Heart left ventricle (tissue), 13 donors: ENCODE measurements around the gene MACROH2A1.

Source experiments
- POLR2A ChIP-seq, 2 donors: fragments of 450-650 bp; IDR thresholded peaks; one replicate each; pipeline ENCODE4 v1.6.1; 2017; ENCODE audit warnings: antibody characterized with exemption in 2 of 2, mild to moderate bottlenecking in 2 of 2, moderate library complexity in 2 of 2
- TF ChIP-seq, protein P1 (sequence below), 12 donors: fragments of 200-600 bp; sonication (generic) in 4 of 12; IDR thresholded peaks; one replicate each; pipeline versions ENCODE4 v1.5.0 to v1.8.0; 2018 to 2022; ENCODE audit warnings: antibody characterized with exemption in 12 of 12, mild to moderate bottlenecking in 5 of 12
- donor health status: ischemic (EF 13 %, LVEDD 7.1; RV severe dilation, severe dysfunction).
- donor health status: DM: no; HTN: yes; CAD: no.
- donor health status: DM: no; HTN: no; CAD: no.
- donor health status: ischemic (EF 25% LVEDD 6.9; RV normal size, moderate dysfunction).
- donor health status: ischemic (EF 25% LVEDD 5.7; RV mildly dilated, moderate dysfunction).
- donor health status: ischemic (EF 35%, LVEDD 5.7; RV mildly dilated, moderate dysfunction).
- donor health status: nonischemic (EF 11% LVEDD 7.7; RV severe dilation, severe dysfunction).
- donor health status: DM: yes; HTN: yes; CAD: no.
- donor health status: PGD.
- donor health status: ischemic (EF 29% LVEDD 5.4; RV normal size, mild dysfunction).
- donor health status: nonischemic (EF 23%, LVEDD 6.1; RV moderate dilation, normal function).

- TF ChIP-seq, protein P1, sequence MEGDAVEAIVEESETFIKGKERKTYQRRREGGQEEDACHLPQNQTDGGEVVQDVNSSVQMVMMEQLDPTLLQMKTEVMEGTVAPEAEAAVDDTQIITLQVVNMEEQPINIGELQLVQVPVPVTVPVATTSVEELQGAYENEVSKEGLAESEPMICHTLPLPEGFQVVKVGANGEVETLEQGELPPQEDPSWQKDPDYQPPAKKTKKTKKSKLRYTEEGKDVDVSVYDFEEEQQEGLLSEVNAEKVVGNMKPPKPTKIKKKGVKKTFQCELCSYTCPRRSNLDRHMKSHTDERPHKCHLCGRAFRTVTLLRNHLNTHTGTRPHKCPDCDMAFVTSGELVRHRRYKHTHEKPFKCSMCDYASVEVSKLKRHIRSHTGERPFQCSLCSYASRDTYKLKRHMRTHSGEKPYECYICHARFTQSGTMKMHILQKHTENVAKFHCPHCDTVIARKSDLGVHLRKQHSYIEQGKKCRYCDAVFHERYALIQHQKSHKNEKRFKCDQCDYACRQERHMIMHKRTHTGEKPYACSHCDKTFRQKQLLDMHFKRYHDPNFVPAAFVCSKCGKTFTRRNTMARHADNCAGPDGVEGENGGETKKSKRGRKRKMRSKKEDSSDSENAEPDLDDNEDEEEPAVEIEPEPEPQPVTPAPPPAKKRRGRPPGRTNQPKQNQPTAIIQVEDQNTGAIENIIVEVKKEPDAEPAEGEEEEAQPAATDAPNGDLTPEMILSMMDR (IDR thresholded peaks at IDR 0.05): peak in 2 of 12 donors; percentile 5 to 16
- no peak for TF ChIP-seq POLR2A (IDR thresholded peaks at IDR 0.05)
These were observed 79.0 kb downstream of the MACROH2A1 start for GRCh38 chr5:135319928-135320606.
